ENCODE results near the gene VPS9D1.
"Not testable (repeated sequence)": the region's sequence is repeated elsewhere in the genome, so short reads cannot be mapped to it uniquely, and the experiment has no call there.

Gene VPS9D1

DNA sequence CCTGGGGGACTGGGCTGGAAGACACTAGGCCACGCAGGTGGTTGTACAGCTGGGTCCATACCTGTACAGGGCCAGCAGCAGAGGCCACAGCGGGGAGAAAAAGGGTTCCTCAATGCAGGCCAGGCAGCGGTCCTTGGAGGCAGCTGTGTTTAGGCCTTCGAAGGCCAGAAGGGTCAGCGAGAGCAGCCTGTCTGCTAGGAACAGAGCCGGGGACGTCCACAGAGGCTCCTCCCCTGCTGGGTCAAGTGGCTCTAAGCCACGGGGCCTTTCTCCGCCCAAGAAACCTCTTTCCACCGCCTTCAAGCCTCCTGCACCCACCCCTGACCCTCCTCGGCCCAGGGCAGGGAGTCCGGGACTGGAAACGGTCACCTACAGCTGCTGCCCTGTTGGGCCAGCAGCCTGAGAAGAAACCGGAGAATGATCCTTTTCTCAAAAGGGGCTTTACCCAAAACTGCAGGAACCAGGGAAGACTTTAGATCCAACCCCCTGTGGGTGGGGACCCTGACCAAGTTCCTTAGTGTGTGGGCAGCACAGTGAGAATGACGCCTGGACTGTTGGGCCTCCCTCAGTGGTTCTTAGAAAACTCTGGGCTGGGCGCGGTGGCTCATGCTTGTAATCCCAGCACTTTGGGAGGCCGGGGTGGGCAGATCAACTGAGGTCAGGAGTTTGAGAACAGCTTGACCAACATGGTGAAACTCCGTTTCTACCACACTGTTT lies 10.8 kb downstream of the VPS9D1 start:
- DNase-seq (ENCODE audit: low read depth in 2 of 2): no peak

DNA sequence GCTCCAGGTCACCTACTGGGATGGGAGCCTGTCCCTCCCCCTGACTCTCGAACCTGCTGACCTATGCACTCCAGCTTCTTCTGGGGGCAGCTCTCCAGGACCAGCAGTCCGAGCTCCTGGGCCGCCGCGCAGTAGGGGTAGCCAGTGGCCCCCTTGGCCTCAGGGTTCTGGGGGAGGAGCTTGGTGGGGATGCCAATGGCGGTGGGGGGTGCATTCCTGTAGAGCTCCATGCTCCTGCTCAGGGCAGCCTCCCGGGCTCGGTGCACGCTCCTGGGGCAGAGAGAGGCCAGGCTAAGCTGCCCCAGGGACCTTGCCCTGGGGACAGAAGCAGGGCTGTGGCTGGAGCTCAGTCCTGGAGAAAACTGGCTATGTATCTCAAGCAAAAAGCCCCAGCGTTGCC lies 11.5 kb downstream of the VPS9D1 start:
- DNase-seq (ENCODE audit: low read depth in 2 of 2): no peak

GRCh38 chr16:89708481-89708931 lies 12.2 kb downstream of the VPS9D1 start:
- no peak for DNase-seq (ENCODE audit: low read depth in 2 of 2)

- no peak for DNase-seq (ENCODE audit: low read depth in 2 of 2)
Observed at GRCh38 chr16:89707695-89708094, 13.0 kb downstream of the VPS9D1 start.

DNA sequence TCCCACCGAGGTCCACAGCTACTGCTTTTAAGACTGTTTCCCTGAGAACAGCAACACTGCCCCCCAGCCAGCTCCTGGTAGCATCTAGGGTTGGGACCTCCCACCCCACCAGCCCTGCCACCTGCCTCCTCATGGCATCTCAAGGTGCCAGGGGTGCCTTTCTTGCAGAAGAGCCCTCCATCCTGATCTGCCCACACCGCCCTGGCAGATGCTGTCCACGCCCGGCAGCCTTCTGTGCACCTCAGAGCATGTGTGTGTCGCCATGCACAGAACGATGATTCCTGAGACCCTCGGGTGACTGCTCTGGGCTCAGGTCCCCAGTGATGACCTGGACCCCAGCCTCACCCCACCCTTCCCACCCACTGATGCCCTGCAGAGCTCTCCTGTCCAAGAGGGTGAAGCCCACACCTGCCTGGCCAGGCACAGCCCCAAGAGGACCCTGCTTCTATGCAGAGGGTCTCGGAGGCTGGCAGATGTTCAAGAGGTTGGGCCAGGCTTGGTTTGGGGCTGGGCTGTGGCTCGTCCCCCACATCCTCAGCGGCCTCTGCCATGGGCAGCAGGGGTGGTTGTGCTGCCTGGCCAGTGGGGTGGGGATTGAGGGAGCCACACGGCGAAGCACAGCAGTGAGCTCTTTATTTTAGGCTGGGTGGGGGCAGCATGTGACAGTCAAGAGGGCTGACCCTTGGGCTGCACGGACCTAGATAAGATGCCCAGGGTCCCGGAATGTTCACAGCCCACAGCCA lies 14.0 kb downstream of the VPS9D1 start:
- DNase-seq (ENCODE audit: low read depth in 2 of 2): no peak

DNA sequence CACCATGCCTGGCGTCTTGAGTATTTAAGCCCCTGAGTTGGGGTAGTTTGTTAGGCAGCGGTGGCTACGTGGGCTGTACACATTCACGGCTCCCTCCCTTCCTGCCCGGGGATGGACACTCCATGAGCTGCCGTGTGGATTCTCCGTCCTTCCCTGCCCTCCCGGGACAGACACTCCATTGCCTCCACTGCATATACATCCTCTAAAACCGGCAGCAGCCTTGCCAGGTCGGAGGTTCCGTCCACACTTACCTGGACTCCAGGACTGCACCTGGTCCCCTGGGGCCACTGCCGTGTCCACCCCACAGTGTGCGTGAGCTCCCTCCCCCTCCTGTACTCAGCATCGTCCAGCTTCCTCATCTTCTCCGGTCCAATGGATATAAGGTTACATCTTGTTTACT lies 15.7 kb downstream of the VPS9D1 start:
- DNase-seq (ENCODE audit: low read depth in 2 of 2): no peak

DNA sequence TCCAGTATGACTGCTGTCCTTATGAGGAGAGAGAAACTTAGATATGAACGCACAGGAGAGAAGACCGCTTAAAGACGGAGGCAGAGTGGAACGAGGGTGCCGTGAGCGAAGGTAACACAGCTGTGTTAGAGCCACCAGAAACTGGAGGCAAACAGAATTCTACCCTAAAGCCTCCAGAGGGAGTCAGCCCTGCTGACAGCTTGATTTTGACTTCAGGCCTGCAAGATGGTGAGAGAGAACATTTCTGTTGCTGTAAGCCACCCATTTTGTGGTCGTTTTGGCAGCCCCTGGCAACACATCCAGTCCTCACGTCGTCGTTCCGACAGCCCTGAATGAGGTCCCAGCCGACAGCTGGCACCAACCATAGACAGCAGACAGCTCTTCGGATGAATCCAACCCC lies 16.4 kb downstream of the VPS9D1 start:
- DNase-seq (ENCODE audit: low read depth in 2 of 2): no peak

DNA sequence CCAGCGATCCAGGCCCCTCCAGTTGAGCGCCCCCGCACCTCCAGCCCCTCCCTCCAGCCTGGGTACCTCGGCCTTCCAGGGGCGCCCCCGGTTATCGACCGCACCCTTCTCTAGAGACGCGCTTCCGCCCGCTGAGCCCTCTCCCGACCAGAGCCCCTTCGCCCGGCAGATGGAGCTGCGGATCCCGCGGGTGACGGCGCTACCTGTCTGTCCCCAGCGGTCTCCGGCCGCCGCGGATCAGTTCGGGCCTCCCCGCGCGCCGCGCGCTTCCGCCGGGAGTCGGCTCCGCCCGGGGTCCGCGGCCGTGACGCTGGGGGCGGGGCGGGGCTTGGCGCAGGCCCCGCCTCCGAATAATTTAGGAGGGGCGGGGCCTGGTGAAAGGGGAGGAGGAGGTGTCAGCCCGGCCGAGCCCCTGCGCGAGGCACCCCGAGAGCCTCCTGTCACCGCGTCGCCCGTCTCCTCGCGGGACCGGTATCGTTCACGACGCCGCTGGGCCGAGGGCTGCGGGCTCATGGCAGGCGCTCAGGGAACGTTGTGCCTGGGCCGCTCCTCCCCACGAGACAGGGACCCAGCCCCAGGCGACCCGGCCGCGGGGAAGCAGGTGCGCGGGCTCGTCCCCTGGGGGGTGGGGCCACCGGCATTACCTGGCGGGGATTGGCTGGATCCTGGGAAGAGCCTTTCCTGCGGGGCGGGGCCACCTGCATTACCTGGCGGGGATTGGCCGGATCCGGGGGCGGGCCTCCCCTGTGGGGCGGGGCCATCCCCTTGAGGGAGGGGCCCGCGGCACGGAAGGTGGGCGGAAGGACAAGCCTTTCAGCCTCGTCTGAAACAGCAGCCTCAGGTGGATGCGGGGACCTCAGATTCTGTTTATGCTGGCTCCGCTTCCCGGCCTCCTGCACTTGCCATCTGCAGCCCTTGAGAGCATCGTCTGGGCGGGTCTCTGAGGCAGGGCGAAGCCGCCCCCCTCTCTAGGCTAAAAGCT lies 19.0 kb downstream of the VPS9D1 start, which contains the start of gene SPATA2L:
Gene SPATA2L, minus strand, starts transcription at position 281 of the 982 bp plus-strand sequence. CDS start 473 bp downstream, outside the sequence.
- DNase-seq (ENCODE audit: low read depth in 2 of 2): peak; percentile 45 to 47

DNA sequence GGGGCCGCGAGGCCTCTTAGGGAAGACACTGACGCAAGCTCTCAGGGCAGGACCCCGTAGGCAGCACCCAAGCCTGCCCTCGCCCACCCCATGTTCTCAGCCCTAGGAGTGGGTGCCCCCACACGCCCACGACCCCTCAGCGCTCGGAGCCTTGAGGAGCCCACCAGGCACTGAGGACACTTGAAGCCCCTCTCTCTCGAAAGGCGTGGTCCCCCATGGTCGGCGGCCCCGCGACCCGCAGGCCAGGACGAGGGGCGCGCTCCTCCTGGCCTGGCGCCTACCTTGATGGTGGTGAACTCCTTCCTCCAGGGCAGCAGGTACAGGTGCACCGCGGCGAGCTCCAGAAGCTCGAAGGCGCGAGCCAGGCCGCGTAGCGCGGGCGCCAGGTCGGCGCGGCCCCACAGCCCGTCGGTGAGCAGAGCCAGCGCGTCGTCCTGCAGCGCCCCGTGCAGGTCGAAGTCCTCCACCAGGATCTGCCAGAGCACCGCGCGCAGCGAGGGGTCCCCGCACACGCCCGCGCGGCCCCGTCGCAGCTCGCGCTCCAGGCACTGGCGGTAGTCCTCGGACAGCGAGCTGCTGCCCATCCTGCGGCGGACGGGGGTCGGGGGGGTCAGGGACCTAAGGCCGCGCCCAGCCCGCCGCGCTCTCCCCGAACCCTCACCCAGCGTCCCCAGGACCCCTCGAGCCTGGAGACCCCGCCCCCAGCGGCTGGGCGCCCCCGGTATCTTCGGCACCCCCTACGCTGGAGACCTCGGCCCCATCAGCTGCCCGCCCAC lies 19.9 kb downstream of the VPS9D1 start:
- DNase-seq (ENCODE audit: low read depth in 2 of 2): no peak

GRCh38 chr16:89700100-89700648 lies 20.5 kb downstream of the VPS9D1 start:
- DNase-seq (ENCODE audit: low read depth in 2 of 2): peak; percentile 88 to 89

- DNase-seq (ENCODE audit: low read depth in 2 of 2): not testable (repeated sequence)
Observed at GRCh38 chr16:89699629-89700099, 21.0 kb downstream of the VPS9D1 start.

DNA sequence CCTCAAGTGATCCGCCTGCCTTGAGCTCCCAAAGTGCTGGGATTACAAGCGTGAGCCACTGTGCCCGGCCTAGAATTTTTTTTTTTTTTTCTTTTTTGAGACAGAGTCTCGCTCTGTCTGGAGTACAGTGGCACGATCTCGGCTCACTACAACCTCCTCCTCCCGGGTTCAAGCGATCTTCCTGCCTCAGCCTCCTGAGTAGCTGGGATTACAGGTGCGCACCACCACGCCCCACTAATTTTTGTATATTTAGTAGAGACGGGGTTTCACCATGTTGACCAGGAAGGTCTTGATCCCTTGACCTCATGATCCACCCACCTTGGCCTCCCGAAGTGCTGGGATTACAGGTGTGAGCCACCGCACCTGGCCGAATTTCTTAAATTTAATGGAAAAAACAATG lies 22.0 kb downstream of the VPS9D1 start:
- not testable (repeated sequence) for DNase-seq (ENCODE audit: low read depth in 2 of 2)

DNA sequence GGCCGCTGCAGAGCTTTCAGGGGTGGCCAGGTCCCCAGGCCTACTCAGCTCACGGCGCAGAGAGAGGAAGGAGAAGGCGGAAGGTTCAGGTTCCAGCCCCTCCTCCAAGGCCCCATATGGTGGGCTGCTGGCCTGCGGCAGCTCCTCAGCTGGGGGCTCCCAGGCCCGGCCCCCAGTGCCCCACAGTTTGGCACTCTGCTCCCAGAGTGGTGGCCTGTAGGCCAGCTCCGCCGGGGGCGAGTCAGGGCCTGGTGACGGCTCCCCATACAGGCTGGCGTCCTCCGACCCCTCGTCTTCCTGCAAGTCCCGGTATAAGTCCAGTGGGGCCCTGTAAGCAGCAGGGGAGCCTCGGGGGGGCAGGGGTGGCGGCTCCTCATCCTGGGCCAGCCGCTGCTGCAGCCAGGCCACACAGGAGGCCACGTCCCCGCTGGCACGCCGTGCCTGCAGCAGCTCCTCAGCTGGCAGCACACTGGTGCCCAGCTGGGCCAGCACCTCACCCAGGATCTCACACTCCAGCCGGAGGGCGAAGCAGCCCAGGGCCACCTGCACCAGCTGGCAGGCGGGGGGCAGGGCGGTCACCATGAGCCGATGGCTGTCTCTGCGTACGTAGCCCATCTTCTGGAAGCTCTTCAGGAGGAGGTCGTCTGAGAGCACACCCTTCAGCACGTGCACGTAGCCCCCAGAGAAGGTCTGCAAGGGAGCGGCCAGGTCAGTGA lies 22.9 kb downstream of the VPS9D1 start:
- DNase-seq (ENCODE audit: low read depth in 2 of 2): no peak

DNA sequence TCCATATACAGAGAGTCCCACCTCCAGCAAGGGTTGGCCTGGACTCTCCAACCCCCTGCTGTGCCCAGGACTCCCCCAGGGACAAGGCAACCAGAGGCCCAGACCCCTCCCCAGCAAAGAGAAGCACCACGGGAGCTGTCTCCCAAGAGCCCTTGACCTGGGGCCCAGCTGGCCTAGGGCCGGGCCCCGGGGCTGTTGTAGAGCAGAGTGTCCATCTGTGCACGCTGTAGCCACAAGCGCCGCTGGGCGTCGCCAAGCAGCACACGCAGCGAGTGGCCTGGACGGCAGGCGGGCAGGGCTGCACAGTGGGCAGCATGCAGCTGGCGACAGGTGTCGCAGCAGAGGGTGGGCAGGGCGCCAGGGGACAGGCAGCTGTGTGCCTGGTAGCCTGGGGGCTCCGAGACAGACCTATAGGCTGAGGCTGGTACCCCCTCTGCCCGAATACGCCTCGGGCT lies 23.5 kb downstream of the VPS9D1 start:
- DNase-seq (ENCODE audit: low read depth in 2 of 2): no peak

- no peak for DNase-seq (ENCODE audit: low read depth in 2 of 2)
Observed at GRCh38 chr16:89696670-89697128, 24.0 kb downstream of the VPS9D1 start.

- DNase-seq (ENCODE audit: low read depth in 2 of 2): no peak
Observed at GRCh38 chr16:89695875-89696669, 24.6 kb downstream of the VPS9D1 start.

DNA sequence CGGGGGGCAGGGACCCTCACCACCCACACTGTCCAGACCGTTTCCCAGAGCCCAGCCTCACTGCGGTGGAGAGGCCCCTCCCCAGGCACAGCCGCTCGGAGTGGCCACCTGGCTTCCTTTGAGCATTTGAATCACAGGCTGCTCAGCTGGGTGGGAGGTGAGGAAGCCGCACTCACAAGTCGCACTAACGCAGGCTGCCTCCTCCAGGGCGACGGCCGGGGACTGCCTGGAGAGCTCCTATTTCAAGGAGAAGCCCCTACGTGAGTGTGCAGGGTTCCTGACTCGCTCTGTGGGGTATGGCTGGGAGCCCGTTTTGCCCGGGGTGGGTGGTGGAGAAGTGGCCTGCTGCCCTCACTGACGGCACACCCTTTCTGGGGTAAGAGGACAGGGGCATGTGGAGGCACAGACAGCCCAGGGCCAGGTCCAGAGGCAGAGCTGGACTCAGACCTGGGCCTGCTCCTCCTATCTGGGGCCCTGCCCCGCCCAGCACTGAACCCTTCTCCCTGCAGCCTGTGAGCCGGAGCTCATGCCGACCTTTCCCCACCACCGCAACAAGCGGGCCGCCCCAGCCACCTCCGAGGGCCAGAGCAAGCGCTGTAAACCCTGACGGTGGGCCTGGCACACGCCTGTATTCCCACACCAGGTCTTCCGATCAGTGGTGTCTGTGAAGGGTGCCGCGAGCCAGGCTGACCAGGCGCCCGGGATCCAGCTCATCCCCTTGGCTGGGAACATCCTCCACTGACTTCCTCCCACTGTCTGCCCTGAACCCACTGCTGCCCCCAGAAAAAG lies 25.4 kb downstream of the VPS9D1 start:
- DNase-seq (ENCODE audit: low read depth in 2 of 2): no peak

DNA sequence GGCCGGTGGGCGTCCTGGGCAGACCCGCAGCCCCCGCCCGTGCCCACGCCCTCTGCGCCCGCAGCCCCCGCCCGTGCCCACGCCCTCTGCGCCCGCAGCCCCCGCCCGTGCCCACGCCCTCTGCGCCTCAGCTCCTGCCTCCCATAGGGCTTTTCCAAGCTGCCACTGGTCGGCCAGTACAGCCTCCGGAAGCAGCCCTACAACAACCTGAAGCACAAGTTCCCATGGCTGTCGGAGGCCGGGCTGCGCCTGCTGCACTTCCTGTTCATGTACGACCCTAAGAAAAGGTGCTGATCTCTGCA lies 26.0 kb downstream of the VPS9D1 start:
- not testable (repeated sequence) for DNase-seq (ENCODE audit: low read depth in 2 of 2)

Data from fibroblast of skin of left quadriceps (primary cell).